BLaER1 treated with 17β-estradiol and CSF1 and Interleukin-3, amounts not matched to agents 10 nM and 100 nM (cell line): Measurements from ENCODE around the gene DAW1.
"Not testable (repeated sequence)": the region's sequence is repeated elsewhere in the genome, so short reads cannot be mapped to it uniquely, and the experiment has no call there.

Source experiments
- H3K27ac ChIP-seq, 11 experiments: shearing (Covaris generic); formaldehyde crosslinking; 2 replicates each; pipeline ENCODE4 v1.8.1; 2022
- H3K27me3 ChIP-seq, 11 experiments: shearing (Covaris generic); formaldehyde crosslinking; 2 replicates each; pipeline ENCODE4 v1.8.1; 2022
- H3K36me3 ChIP-seq, 11 experiments: shearing (Covaris generic); formaldehyde crosslinking; 2 replicates each; pipeline ENCODE4 v1.8.1; 2022
- H3K4me1 ChIP-seq, 10 experiments: shearing (Covaris generic); formaldehyde crosslinking; 2 replicates each; pipeline ENCODE4 v1.8.1; 2022
- H3K4me2 ChIP-seq, 11 experiments: shearing (Covaris generic); formaldehyde crosslinking; 2 replicates each; pipeline ENCODE4 v1.8.1; 2022
- H3K4me3 ChIP-seq, 10 experiments: shearing (Covaris generic); formaldehyde crosslinking; 2 replicates each; pipeline ENCODE4 v1.8.1; 2022
- H3K9ac ChIP-seq, 11 experiments: shearing (Covaris generic); formaldehyde crosslinking; 2 replicates each; pipeline ENCODE4 v1.8.1; 2022
- H3K9me3 ChIP-seq, 11 experiments: shearing (Covaris generic); formaldehyde crosslinking; replicated peaks in 1 of 11; 2 replicates each; pipeline ENCODE4 v1.8.1; 2022
- H4K20me1 ChIP-seq, 11 experiments: shearing (Covaris generic); formaldehyde crosslinking; 2 replicates each; pipeline ENCODE4 v1.8.1; 2022
- Cebpa-rat ChIP-seq, 11 experiments: shearing (Covaris generic); IDR thresholded peaks; 2 replicates each; pipeline ENCODE4 v1.8.1; 2022

DAW1 gene

DNA sequence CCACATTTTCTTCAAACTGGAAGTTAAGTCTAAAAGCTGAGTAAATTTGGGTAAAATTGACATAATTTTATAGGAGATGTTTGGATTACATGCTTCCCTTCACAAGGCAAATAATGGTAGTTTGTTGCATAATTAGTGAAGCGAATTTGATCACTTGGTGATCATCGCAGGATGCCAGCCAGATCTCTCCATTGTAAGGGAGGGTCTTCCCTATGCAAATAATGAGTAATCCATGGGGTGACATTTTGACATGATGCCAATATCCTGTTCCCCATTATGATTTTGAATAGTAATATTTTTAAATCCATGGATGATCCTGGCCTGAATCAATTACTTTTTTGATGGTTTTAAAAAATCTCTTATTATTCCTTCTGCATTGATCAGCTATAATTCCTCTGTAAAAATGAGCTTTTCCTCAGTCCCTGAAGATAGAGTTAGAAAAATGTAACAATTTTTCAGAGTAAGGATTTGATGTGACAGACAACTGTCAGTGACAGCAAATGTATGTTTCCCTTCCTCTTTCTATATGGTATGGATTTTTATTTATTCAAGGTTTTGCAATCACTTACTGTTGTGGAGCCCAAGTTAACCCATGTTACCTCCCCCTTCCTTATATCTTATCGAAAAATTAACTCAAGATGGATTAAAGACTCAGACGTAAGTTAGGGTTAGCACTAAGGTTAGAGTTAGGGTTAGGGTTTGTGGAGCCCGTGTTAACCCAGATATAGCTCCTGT lies 36.3 kb upstream of the DAW1 start:
- no peaks in the 10 kb centered on the region for H4K20me1 ChIP-seq
- no peaks in the 10 kb centered on the region for H3K36me3 ChIP-seq
- H3K4me2 ChIP-seq, result peak overlapping the region in 4 of 11 experiments; percentile 21 to 51 (median 38); a peak in 8 of 22 replicates
- peaks cover 0 to 10% (median 0%) of the 10 kb centered on the region in 11 experiments; a peak in 1 of 22 replicates for H3K9me3 ChIP-seq
- H3K4me1 ChIP-seq, result peaks cover 0 to 17% (median 0%) of the 10 kb centered on the region in 10 experiments; a peak in 6 of 20 replicates
- TF ChIP-seq Cebpa-rat (IDR thresholded peaks at IDR 0.05), result no peak
- H3K27ac ChIP-seq, result peak overlapping the region in 2 of 11 experiments; percentile 9 to 49; a peak in 3 of 22 replicates
- H3K4me3 ChIP-seq, result no peak overlapping the region
- H3K27me3 ChIP-seq, result no peaks in the 10 kb centered on the region
- no peak overlapping the region for H3K9ac ChIP-seq

DNA sequence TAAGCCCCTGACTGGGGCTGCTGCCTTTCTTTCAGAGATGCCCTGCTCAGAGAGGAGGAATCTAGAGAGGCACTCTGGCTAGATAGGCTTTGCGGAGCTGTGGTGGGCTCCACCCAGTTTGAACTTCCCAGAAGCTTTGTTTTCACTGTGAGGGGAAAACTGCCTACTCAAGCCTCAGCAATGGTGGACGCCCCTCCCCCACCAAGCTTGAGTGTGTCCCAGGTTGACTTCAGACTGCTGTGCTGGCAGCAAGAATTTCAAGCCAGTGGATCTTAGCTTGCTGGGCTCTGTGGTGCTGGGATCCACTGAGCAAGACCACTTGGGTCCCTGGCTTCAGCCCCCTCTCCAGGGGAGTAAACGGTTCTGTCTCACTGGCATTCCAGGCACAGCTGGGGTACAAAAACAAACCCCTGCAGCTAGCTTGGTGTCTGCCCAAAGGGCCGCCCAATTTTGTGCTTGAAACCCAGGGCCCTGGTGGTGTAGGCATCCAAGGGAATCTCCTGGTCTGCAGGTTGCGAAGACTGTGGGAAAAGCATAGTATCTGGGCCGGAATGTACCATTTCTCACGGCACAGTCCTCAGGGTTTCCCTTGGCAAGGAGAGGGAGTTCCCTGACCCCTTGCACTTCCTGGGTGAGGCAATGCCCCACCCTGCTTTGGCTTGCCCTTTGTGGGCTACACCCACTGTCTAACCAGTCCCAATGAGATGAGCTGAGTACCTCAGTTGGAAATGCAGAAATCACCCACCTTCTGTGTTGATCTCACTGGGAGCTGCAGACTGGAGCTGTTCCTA lies 31.9 kb upstream of the DAW1 start:
- H4K20me1 ChIP-seq, H3K27me3 ChIP-seq, H3K36me3 ChIP-seq, H3K27ac ChIP-seq, H3K4me3 ChIP-seq, H3K9ac ChIP-seq: not testable (repeated sequence)
- Histone ChIP-seq H3K9me3 (peaks cover 0 to 12% (median 0%) of the 10 kb centered on the region in 11 experiments; a peak in 4 of 22 replicates), H3K4me1 (peaks cover 0 to 12% (median 0%) of the 10 kb centered on the region in 10 experiments; a peak in 6 of 20 replicates), H3K4me2 (0 out of 22 replicates have a peak overlapping the region, but pooled peaks of 1 of the 11 experiments have one; percentile 7)

DNA sequence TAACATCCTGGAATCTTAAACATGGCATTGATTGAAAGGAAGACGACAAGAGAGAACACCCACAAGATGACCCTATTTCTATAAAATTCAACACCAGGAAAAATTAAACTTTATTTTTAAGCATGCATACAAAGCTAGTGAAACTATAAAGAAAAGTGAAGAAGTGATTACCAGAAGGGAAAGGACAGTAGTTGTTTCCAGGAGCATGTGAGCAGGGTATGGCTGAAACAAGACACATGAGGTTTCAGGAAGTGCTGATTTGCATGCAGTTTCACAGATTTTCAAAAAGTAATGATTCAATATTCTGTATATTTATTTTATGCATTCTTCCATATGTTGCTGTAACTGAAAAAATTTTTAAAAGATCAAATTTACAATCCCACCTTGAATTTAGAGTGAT lies 24.6 kb upstream of the DAW1 start:
- H3K27me3 ChIP-seq, result no peaks in the 10 kb centered on the region
- TF ChIP-seq Cebpa-rat (IDR thresholded peaks at IDR 0.05), result no peak
- H3K4me1 ChIP-seq, result peaks cover 4 to 10% (median 8%) of the 10 kb centered on the region in 10 experiments; a peak in 12 of 20 replicates
- H3K4me3 ChIP-seq, result no peak overlapping the region
- no peaks in the 10 kb centered on the region for H4K20me1 ChIP-seq
- H3K36me3 ChIP-seq, result no peaks in the 10 kb centered on the region
- H3K27ac ChIP-seq, result no peak overlapping the region
- H3K4me2 ChIP-seq, result no peak overlapping the region
- no peak overlapping the region for H3K9ac ChIP-seq
- H3K9me3 ChIP-seq, result peaks cover 0 to 7% (median 0%) of the 10 kb centered on the region in 11 experiments; a peak in 5 of 22 replicates

DNA sequence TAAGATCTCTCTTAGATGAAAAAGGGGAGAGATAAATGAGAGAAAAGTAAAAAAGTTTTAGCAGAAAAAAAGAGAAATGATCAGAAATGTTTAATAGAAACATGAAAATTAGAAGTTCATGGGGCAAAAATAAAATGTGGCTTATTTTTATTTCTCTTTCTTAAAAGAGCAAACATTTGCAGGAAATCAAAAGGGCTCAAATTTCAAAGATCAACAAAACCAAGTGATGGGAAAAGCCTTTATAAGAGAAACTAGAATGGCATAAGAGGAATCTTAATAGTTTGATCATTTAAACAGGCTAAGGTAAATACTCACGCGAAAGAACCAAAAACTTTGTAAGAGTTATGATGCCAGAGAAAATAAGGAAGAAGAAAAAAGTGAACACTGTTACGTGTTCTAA lies 23.3 kb upstream of the DAW1 start:
- H3K9me3 ChIP-seq, result peaks cover 0 to 6% (median 0%) of the 10 kb centered on the region in 11 experiments; a peak in 3 of 22 replicates
- TF ChIP-seq Cebpa-rat (IDR thresholded peaks at IDR 0.05), result no peak
- H3K9ac ChIP-seq, result no peak overlapping the region
- H4K20me1 ChIP-seq, result no peaks in the 10 kb centered on the region
- no peaks in the 10 kb centered on the region for H3K36me3 ChIP-seq
- H3K27me3 ChIP-seq, result no peaks in the 10 kb centered on the region
- peak overlapping the region in 9 of 11 experiments; percentile 2 to 40 (median 19); a peak in 6 of 22 replicates for H3K4me2 ChIP-seq
- H3K4me3 ChIP-seq, result no peak overlapping the region
- no peak overlapping the region for H3K27ac ChIP-seq
- H3K4me1 ChIP-seq, result peaks cover 4 to 10% (median 8%) of the 10 kb centered on the region in 10 experiments; a peak in 12 of 20 replicates

DNA sequence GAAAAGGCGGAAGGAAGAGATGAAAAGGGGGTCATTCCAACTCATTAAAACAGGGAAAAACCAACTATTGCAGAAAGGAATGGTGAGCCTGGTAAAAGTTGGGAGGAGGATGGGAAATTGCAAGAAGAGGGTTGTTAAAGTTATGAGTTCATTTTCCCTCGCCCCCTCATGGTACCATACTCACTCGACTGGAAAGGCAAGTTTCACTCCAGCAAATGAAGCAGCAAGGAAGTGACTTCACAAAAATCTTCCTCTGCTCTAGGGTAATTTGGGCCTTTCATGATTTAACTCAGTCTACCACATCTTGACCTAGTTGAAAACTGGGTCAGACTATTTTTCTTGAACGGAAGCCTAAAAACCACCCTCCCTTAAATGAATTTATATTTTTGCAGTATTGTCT lies 22.8 kb upstream of the DAW1 start:
- peaks cover 0 to 6% (median 0%) of the 10 kb centered on the region in 11 experiments; a peak in 3 of 22 replicates for H3K9me3 ChIP-seq
- no peaks in the 10 kb centered on the region for H4K20me1 ChIP-seq
- H3K36me3 ChIP-seq, result no peaks in the 10 kb centered on the region
- H3K4me3 ChIP-seq, result no peak overlapping the region
- peak overlapping the region in 10 of 11 experiments; percentile 2 to 40 (median 23); a peak in 14 of 22 replicates for H3K4me2 ChIP-seq
- no peak overlapping the region for H3K9ac ChIP-seq
- TF ChIP-seq Cebpa-rat (IDR thresholded peaks at IDR 0.05), result no peak
- peak overlapping the region in 1 of 11 experiments; percentile 4; a peak in 1 of 22 replicates for H3K27ac ChIP-seq
- H3K27me3 ChIP-seq, result no peaks in the 10 kb centered on the region
- peaks cover 4 to 10% (median 8%) of the 10 kb centered on the region in 10 experiments; a peak in 12 of 20 replicates for H3K4me1 ChIP-seq

DNA sequence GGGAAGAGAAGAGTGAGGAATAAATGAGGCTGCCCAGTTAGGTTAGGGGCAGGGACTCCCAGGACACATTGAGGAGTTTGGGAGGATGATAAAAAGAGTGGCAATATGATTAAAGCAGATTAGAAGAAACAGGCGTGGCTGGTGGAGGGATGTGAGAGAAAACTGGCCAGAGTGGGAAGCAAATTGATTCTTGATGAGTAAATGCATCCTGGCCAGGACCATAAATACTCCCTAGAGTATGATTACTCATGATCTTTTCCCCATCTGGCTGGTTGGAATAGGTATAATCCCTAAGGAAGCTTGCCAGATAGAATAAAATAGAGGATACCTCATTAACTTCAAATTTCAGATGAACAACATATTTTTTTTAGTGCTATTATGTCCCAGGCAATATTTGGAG lies 21.5 kb upstream of the DAW1 start:
- peaks cover 4 to 10% (median 8%) of the 10 kb centered on the region in 10 experiments; a peak in 12 of 20 replicates for H3K4me1 ChIP-seq
- H3K27ac ChIP-seq, result no peak overlapping the region
- no peak overlapping the region for H3K4me3 ChIP-seq
- no peak for TF ChIP-seq Cebpa-rat (IDR thresholded peaks at IDR 0.05)
- no peak overlapping the region for H3K4me2 ChIP-seq
- H4K20me1 ChIP-seq, result no peaks in the 10 kb centered on the region
- no peak overlapping the region for H3K9ac ChIP-seq
- H3K9me3 ChIP-seq, result peaks cover 0 to 6% (median 0%) of the 10 kb centered on the region in 11 experiments; a peak in 3 of 22 replicates
- H3K27me3 ChIP-seq, result no peaks in the 10 kb centered on the region
- H3K36me3 ChIP-seq, result no peaks in the 10 kb centered on the region

DNA sequence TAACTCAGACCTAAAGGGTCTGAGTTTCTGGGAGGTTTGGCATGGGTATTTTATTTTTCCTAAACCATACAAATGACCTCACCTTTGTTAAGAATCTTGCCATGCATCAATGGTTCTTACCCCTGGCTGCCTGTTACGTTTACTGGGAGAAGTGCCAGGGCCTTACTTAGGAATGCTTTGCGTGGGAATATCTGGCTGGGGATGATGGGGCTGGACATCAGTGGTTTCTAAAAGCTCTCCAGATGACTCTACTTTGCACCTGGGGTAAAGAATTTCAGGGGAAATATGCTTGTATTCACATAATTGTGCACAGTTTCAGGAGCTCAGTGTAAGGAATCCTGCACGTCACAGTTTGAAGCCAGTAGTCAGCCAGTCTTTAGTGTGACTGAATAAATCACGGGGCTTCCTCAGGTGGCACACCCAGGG lies 18.2 kb upstream of the DAW1 start:
- Histone ChIP-seq H3K27ac (no peak overlapping the region), H3K9ac (no peak overlapping the region), H3K4me2 (no peak overlapping the region)

DNA sequence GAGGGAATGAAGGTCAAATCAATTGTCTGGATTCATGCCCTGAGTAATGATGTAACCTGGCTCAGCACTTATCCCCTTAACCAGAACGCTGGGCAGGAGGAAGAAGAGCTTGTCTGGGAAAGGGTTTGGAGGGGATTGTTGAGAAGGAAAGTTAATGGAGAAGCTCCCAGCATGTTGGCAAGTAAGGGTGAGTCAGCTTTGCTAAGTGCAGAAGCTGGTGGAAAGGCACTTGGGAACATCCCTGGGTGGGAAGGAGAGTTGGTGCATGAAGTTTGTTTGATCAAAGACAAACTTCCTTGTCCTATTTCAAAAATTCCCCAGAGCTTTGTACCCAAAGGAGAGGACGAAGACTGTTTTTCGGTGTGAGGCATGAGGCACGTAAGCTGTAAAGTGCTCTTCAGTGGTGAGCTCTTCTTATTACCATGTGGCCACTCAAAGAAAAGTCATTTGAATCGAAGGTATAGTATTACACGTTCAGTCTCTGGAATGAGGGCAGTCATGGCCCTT lies 17.6 kb upstream of the DAW1 start:
- no peaks in the 10 kb centered on the region for H3K27me3 ChIP-seq
- 0 out of 22 replicates have a peak overlapping the region, but pooled peaks of 1 of the 11 experiments have one; percentile 3 for H3K4me2 ChIP-seq
- H3K36me3 ChIP-seq, result no peaks in the 10 kb centered on the region
- no peak overlapping the region for H3K4me3 ChIP-seq
- no peaks in the 10 kb centered on the region for H4K20me1 ChIP-seq
- 0 out of 22 replicates have a peak, but pooled peaks cover 0 to 3% (median 0%) of the 10 kb centered on the region in 11 experiments for H3K9me3 ChIP-seq
- no peak overlapping the region for H3K27ac ChIP-seq
- H3K4me1 ChIP-seq, result peaks cover 0 to 11% (median 2%) of the 10 kb centered on the region in 10 experiments; a peak in 13 of 20 replicates
- no peak overlapping the region for H3K9ac ChIP-seq
- no peak for TF ChIP-seq Cebpa-rat (IDR thresholded peaks at IDR 0.05)

More for the DNA sequence above, 18.2 kb upstream of the DAW1 start:
- H3K4me3 ChIP-seq, result no peak overlapping the region
- H3K9me3 ChIP-seq, result 0 out of 22 replicates have a peak, but pooled peaks cover 0 to 3% (median 0%) of the 10 kb centered on the region in 11 experiments
- H3K36me3 ChIP-seq, result no peaks in the 10 kb centered on the region
- H4K20me1 ChIP-seq, result no peaks in the 10 kb centered on the region
- H3K27me3 ChIP-seq, result no peaks in the 10 kb centered on the region
- no peak for TF ChIP-seq Cebpa-rat (IDR thresholded peaks at IDR 0.05)
- H3K4me1 ChIP-seq, result peaks cover 4 to 17% (median 8%) of the 10 kb centered on the region in 10 experiments; a peak in 14 of 20 replicates
